Nephron progenitor cell (in vitro differentiated cells): Measurements from ENCODE around the gene POMGNT1.
A peak's percentile ranks its signal among the peaks of the same experiment; 100 is the strongest.

Source experiments
- DNase-seq: peaks from one replicate; pipeline ENCODE4 v3.0.0; 2021
- H3K27ac Mint-ChIP-seq: 2 replicates; pipeline ENCODE4 v1.8.0; 2021; ENCODE audit warnings: mild to moderate bottlenecking, moderate library complexity, mixed read lengths
- H3K27me3 Mint-ChIP-seq: 2 replicates; pipeline ENCODE4 v1.8.0; 2021; ENCODE audit warnings: mild to moderate bottlenecking, low read depth, mixed read lengths; ENCODE audit not compliant: poor library complexity
- H3K36me3 Mint-ChIP-seq: 2 replicates; pipeline ENCODE4 v1.8.0; 2021; ENCODE audit warnings: low read depth, mixed read lengths
- H3K4me1 Mint-ChIP-seq: 2 replicates; pipeline ENCODE4 v1.8.0; 2021; ENCODE audit warnings: mixed read lengths
- H3K4me3 Mint-ChIP-seq: 2 replicates; pipeline ENCODE4 v1.8.0; 2021; ENCODE audit warnings: mild to moderate bottlenecking, moderate library complexity, mixed read lengths
- H3K9me3 Mint-ChIP-seq: 2 replicates; pipeline ENCODE4 v1.8.0; 2021; ENCODE audit warnings: mild to moderate bottlenecking, moderate library complexity, mixed read lengths
- CTCF ChIP-seq: fragments of 200-600 bp; sonication (generic); IDR thresholded peaks from 2 replicates; pipeline ENCODE4 v1.5.0; 2021; ENCODE audit warnings: antibody characterized with exemption

POMGNT1 gene

GRCh38 chr1:46183079-46183847 lies 15.0 kb downstream of the POMGNT1 start:
- H3K9me3 Mint-ChIP-seq = no peaks in the 10 kb centered on the region
- H3K4me3 Mint-ChIP-seq = no peak overlapping the region
- H3K36me3 Mint-ChIP-seq = peaks cover 6% of the 10 kb centered on the region
- peaks cover 13% of the 10 kb centered on the region for H3K4me1 Mint-ChIP-seq
- no peak for DNase-seq
- peak overlapping the region; percentile 85 for H3K27ac Mint-ChIP-seq
- H3K27me3 Mint-ChIP-seq = no peaks in the 10 kb centered on the region
- no peak for TF ChIP-seq CTCF

GRCh38 chr1:46181343-46182260 lies 16.6 kb downstream of the POMGNT1 start:
- H3K36me3 Mint-ChIP-seq = no peaks in the 10 kb centered on the region
- no peaks in the 10 kb centered on the region for H3K9me3 Mint-ChIP-seq
- peak overlapping the region; percentile 47 for H3K27ac Mint-ChIP-seq
- TF ChIP-seq CTCF = no peak
- H3K27me3 Mint-ChIP-seq = no peaks in the 10 kb centered on the region
- DNase-seq = no peak
- H3K4me1 Mint-ChIP-seq = peaks cover 13% of the 10 kb centered on the region
- H3K4me3 Mint-ChIP-seq = no peak overlapping the region

- no peaks in the 10 kb centered on the region for H3K9me3 Mint-ChIP-seq
- H3K27me3 Mint-ChIP-seq = no peaks in the 10 kb centered on the region
- no peak overlapping the region for H3K4me3 Mint-ChIP-seq
- H3K36me3 Mint-ChIP-seq = no peaks in the 10 kb centered on the region
- H3K27ac Mint-ChIP-seq = no peak overlapping the region
- no peak for TF ChIP-seq CTCF
- peaks cover 13% of the 10 kb centered on the region for H3K4me1 Mint-ChIP-seq
- DNase-seq = peak; percentile 35
These were observed 18.1 kb downstream of the POMGNT1 start for GRCh38 chr1:46180082-46180616.

GRCh38 chr1:46179138-46180081 lies 18.8 kb downstream of the POMGNT1 start:
- no peak overlapping the region for H3K4me3 Mint-ChIP-seq
- H3K27me3 Mint-ChIP-seq = no peaks in the 10 kb centered on the region
- H3K9me3 Mint-ChIP-seq = no peaks in the 10 kb centered on the region
- TF ChIP-seq CTCF = peak; percentile 90
- H3K4me1 Mint-ChIP-seq = peaks cover 13% of the 10 kb centered on the region
- DNase-seq = peak; percentile 77
- no peak overlapping the region for H3K27ac Mint-ChIP-seq
- no peaks in the 10 kb centered on the region for H3K36me3 Mint-ChIP-seq

GRCh38 chr1:46176211-46176865 lies 21.9 kb downstream of the POMGNT1 start, which contains the start of gene P3R3URF:
Gene P3R3URF, minus strand, starts transcription at chr1:46176488. Its CDS starts 17 bp downstream, at chr1:46176471.
- no peak for TF ChIP-seq CTCF
- H3K27me3 Mint-ChIP-seq = peaks cover 3% of the 10 kb centered on the region
- H3K4me3 Mint-ChIP-seq = no peak within 1 kb of the TSS
- DNase-seq = no peak
- H3K36me3 Mint-ChIP-seq = no peaks in the 10 kb centered on the region
- no peaks in the 10 kb centered on the region for H3K9me3 Mint-ChIP-seq
- H3K27ac Mint-ChIP-seq = no peak within 1 kb of the TSS
- peaks cover 5% of the 10 kb centered on the region for H3K4me1 Mint-ChIP-seq
